ENCODE results near the gene CPSF4L. TPM values are rescaled to one million over a fixed set of nuclear protein-coding genes. Genes with fewer than 3 reads are reported as not detected.

Gene CPSF4L
- total RNA-seq, 1 donor from 2014 or later: not detected

DNA sequence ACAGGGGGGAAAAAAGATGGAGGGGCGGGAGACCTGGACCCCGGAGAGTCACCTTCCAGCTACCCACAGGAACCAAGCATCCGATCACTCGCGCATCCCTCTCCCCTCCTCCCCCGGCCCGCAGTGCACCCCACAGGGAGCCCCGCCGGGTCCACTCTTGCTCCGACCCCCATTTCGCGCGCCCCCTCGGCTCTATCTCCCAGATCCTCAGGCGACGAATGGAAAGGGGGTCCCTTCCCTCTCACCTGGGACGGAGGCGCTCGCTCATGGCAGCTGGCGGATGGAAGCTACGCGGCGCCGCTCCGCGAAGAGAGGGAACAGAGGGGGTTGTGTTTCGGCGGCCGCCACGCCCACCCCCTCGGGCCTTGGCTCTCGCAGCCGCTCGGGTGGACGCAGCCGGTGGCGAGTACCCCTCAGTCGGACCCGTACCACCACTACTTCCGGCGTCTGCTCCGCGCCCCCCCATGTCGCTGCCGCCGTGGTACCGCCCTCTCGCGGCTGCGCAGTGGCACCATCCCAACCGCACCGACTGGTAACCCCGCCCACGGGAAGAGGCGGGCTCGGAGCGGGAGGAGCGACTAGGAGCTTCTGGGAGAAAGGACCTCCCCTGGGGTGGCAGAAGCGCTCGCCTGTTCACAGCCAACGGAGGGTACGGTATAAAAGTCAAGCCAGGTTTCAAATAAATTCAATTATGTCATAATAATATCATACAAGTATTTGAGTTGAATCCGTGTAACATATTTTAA lies 29.7 kb downstream of the CPSF4L start:
- TF ChIP-seq, protein P1, sequence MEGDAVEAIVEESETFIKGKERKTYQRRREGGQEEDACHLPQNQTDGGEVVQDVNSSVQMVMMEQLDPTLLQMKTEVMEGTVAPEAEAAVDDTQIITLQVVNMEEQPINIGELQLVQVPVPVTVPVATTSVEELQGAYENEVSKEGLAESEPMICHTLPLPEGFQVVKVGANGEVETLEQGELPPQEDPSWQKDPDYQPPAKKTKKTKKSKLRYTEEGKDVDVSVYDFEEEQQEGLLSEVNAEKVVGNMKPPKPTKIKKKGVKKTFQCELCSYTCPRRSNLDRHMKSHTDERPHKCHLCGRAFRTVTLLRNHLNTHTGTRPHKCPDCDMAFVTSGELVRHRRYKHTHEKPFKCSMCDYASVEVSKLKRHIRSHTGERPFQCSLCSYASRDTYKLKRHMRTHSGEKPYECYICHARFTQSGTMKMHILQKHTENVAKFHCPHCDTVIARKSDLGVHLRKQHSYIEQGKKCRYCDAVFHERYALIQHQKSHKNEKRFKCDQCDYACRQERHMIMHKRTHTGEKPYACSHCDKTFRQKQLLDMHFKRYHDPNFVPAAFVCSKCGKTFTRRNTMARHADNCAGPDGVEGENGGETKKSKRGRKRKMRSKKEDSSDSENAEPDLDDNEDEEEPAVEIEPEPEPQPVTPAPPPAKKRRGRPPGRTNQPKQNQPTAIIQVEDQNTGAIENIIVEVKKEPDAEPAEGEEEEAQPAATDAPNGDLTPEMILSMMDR (conservative IDR thresholded peaks at IDR 0.05; ENCODE audit: low read depth, low read length): peak; percentile 21
- DNase-seq (ENCODE audit: low read depth): peak; percentile 42

DNA sequence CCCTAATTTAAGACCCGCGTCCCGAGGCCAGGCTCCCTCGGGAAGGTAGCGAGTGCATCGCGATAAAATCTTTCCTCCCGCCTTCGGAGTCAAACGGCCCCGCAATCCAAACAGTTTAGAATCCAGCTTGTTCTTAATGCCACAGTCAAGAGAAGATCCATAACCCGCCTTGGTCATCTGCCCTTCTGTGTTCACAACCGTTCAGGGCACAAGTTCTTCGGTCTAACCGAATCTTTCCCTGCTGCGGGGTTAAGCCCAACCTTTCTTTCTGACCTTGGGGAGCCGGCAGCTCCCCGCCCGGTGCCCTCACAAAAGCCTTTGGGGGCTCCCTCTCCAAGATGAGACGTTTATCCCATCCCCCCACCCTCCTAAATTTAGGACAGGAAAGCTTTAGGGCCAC lies 30.3 kb downstream of the CPSF4L start:
- TF ChIP-seq, protein P1 (conservative IDR thresholded peaks at IDR 0.05; ENCODE audit: low read depth, low read length): no peak
- DNase-seq (ENCODE audit: low read depth): no peak
- peak overlapping the region; percentile 87 for H3K4me3 ChIP-seq (ENCODE audit: low read depth, low read length)

More for the DNA sequence above, 29.7 kb downstream of the CPSF4L start:
- H3K4me3 ChIP-seq (ENCODE audit: low read depth, low read length): peak overlapping the region; percentile 87

DNA sequence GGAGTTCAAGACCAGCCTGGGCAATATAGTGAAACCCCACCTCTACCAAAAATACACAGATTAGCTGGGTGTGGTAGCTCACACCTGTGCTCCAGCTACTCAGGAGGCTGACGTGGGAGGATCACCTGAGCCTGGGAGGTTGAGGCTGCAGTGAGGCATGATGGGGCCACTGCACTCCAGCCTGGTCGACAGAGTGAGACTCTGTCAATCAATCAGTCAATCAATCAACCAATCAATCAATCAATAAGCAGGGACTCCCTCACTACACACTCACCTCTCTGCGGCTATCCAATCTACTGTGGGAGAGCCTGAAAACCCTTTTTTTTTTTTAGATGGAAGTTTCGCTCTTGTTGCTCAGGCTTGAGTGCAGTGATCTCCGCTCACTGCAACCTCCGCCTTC lies 31.6 kb downstream of the CPSF4L start:
- no peak overlapping the region for H3K4me3 ChIP-seq (ENCODE audit: low read depth, low read length)

DNA sequence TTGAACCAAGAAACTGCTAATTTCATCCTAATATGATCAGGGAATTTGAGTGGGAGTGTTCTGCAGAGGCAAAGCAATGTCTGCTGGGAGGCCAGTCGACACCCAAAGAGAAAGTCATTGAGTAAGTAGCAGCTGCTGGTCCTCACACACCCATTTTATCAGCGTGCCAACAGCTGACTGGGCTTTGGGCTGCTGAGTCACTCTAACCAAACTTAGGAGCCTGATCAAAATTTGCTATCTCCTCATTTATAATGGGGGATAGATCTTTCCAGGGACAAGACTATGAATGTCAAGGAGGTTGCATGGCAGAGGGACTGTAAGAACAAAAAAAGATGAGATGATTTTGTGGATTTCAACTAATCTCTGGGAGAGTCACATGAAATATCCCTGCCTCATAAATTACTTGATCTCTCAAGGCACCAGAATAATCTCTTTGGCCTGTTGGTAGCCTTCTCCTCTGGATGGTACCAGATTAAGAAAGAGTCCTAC lies 32.9 kb downstream of the CPSF4L start:
- TF ChIP-seq, protein P1 (conservative IDR thresholded peaks at IDR 0.05; ENCODE audit: low read depth, low read length): no peak
- H3K4me3 ChIP-seq (ENCODE audit: low read depth, low read length): no peak overlapping the region
- no peak for DNase-seq (ENCODE audit: low read depth)

More for the DNA sequence above, 31.6 kb downstream of the CPSF4L start:
- no peak for DNase-seq (ENCODE audit: low read depth)
- TF ChIP-seq, protein P1 (conservative IDR thresholded peaks at IDR 0.05; ENCODE audit: low read depth, low read length): no peak

DNA sequence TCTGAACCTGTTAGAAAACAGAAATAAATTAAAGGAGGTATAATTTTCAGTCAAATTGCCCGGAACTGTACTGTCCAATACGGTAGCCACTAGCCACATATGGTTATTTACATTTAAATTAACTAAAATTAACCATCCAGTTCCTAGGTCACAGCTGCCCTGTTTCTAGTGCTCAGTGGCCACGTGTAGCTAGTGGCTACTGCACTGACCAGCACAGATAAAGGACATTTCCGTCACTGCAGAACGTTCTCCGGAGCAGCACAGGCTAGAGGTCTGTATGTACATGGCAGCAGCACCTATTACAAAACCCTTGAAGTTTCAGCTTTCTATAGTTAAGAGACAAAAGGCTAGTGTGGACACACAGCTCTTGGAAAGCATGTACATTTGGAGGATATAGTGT lies 33.7 kb downstream of the CPSF4L start:
- H3K4me3 ChIP-seq (ENCODE audit: low read depth, low read length): no peak overlapping the region
- TF ChIP-seq, protein P1 (conservative IDR thresholded peaks at IDR 0.05; ENCODE audit: low read depth, low read length): no peak
- DNase-seq (ENCODE audit: low read depth): no peak

DNA sequence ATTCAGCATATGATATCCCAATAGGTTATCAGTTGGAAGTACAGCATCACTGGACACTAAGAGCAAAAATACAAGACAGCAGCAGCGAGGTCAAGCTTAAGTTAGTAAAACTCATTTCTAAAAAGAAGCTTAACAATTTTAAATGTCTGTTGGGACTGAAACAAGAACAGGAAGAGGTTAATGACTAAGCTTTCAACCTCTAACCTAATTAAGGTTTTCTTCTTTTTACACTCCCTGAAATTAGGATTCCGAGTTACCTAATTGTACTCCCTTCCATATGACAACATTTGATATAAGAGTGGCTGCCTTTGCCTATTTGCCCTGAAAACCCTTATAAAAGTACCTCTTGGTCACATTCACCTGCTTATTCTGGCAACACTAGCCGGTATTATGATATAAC lies 34.3 kb downstream of the CPSF4L start:
- TF ChIP-seq, protein P1 (conservative IDR thresholded peaks at IDR 0.05; ENCODE audit: low read depth, low read length): no peak
- DNase-seq (ENCODE audit: low read depth): no peak
- H3K4me3 ChIP-seq (ENCODE audit: low read depth, low read length): no peak overlapping the region

All from epithelial cell of proximal tubule (primary cell).